ENCODE results near the gene PDCD11.

The PDCD11 gene

DNA sequence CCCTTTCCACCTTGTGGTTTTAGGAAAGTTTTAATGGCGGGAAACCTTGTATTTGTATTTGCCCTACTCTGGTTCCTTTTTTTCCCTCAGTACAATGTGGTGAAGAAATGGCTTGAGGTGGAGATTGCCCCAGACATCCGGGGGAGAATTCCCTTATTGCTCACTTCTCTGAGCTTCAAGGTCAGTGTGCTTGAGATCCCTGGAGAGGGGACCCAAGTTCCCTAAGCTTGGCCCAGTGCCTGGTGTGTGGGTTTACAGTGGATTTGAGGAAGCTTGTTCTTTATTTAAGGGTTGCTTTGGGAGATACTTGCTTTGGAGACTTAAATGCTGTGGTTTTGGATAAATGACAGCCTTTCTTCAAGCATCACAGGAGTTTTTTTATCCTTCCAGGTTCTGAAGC lies 37.4 kb downstream of the PDCD11 start:
- peaks cover 8% of the 10 kb centered on the region for H3F3A ChIP-seq (ENCODE audit: control insufficient read depth, insufficient read depth)
- peak overlapping the region; percentile 66 for H3K27ac ChIP-seq (ENCODE audit: low read depth, low read length)
- no peaks in the 10 kb centered on the region for H3K27me3 ChIP-seq (ENCODE audit: control insufficient read depth, low read length)
- H3K4me2 ChIP-seq (ENCODE audit: low read length) = peak overlapping the region; percentile 69; the same call in 1 of the 2 replicates
- TF ChIP-seq CTCF (IDR thresholded peaks at IDR 0.05; ENCODE audit: low read depth, low read length, poor library complexity, severe bottlenecking) (no peak), EZH2phosphoT487 (IDR thresholded peaks at IDR 0.05; ENCODE audit: borderline replicate concordance, low read length) (no peak)
- H3K4me3 ChIP-seq (ENCODE audit: low read length) = no peak overlapping the region
- peaks cover 89% of the 10 kb centered on the region for H3K36me3 ChIP-seq (ENCODE audit: control insufficient read depth, low read length)
- H4K20me1 ChIP-seq (ENCODE audit: control insufficient read depth, insufficient read depth, low read depth, low read length) = no peaks in the 10 kb centered on the region
- no peaks in the 10 kb centered on the region for H3K9me3 ChIP-seq (ENCODE audit: control insufficient read depth, insufficient read depth, low read length)
- no peaks in the 10 kb centered on the region for H3K9me2 ChIP-seq (replicated peaks; ENCODE audit: control insufficient read depth, low read length)
- H3K79me2 ChIP-seq (ENCODE audit: control insufficient read depth, low read length) = peaks cover 15% of the 10 kb centered on the region
- H3K4me1 ChIP-seq (ENCODE audit: control insufficient read depth, low read length) = peaks cover 39% of the 10 kb centered on the region

GRCh38 chr10:103439776-103440175 lies 43.4 kb downstream of the PDCD11 start:
- no peak for TF ChIP-seq EZH2phosphoT487 (IDR thresholded peaks at IDR 0.05; ENCODE audit: borderline replicate concordance, low read length)
- TF ChIP-seq CTCF (IDR thresholded peaks at IDR 0.05; ENCODE audit: low read depth, low read length, poor library complexity, severe bottlenecking) = no peak
- no peaks in the 10 kb centered on the region for H4K20me1 ChIP-seq (ENCODE audit: control insufficient read depth, insufficient read depth, low read depth, low read length)
- H3K4me1 ChIP-seq (ENCODE audit: control insufficient read depth, low read length) = peaks cover 24% of the 10 kb centered on the region
- peaks cover 91% of the 10 kb centered on the region for H3K36me3 ChIP-seq (ENCODE audit: control insufficient read depth, low read length)
- H3K4me2 ChIP-seq (ENCODE audit: low read length) = no peak overlapping the region
- no peak overlapping the region for H3K27ac ChIP-seq (ENCODE audit: low read depth, low read length)
- H3K4me3 ChIP-seq (ENCODE audit: low read length) = no peak overlapping the region
- H3K79me2 ChIP-seq (ENCODE audit: control insufficient read depth, low read length) = peaks cover 13% of the 10 kb centered on the region
- no peaks in the 10 kb centered on the region for H3K9me3 ChIP-seq (ENCODE audit: control insufficient read depth, insufficient read depth, low read length)
- H3F3A ChIP-seq (ENCODE audit: control insufficient read depth, insufficient read depth) = peaks cover 4% of the 10 kb centered on the region
- H3K9me2 ChIP-seq (replicated peaks; ENCODE audit: control insufficient read depth, low read length) = no peaks in the 10 kb centered on the region
- H3K27me3 ChIP-seq (ENCODE audit: control insufficient read depth, low read length) = no peaks in the 10 kb centered on the region

- no peaks in the 10 kb centered on the region for H4K20me1 ChIP-seq (ENCODE audit: control insufficient read depth, insufficient read depth, low read depth, low read length)
- no peaks in the 10 kb centered on the region for H3F3A ChIP-seq (ENCODE audit: control insufficient read depth, insufficient read depth)
- TF ChIP-seq CTCF (IDR thresholded peaks at IDR 0.05; ENCODE audit: low read depth, low read length, poor library complexity, severe bottlenecking) (no peak), EZH2phosphoT487 (IDR thresholded peaks at IDR 0.05; ENCODE audit: borderline replicate concordance, low read length) (no peak)
- H3K79me2 ChIP-seq (ENCODE audit: control insufficient read depth, low read length) = peaks cover 13% of the 10 kb centered on the region
- H3K9me3 ChIP-seq (ENCODE audit: control insufficient read depth, insufficient read depth, low read length) = no peaks in the 10 kb centered on the region
- H3K27ac ChIP-seq (ENCODE audit: low read depth, low read length) = no peak overlapping the region
- no peak overlapping the region for H3K4me2 ChIP-seq (ENCODE audit: low read length)
- no peaks in the 10 kb centered on the region for H3K9me2 ChIP-seq (replicated peaks; ENCODE audit: control insufficient read depth, low read length)
- peaks cover 95% of the 10 kb centered on the region for H3K36me3 ChIP-seq (ENCODE audit: control insufficient read depth, low read length)
- H3K4me3 ChIP-seq (ENCODE audit: low read length) = no peak overlapping the region
- no peaks in the 10 kb centered on the region for H3K27me3 ChIP-seq (ENCODE audit: control insufficient read depth, low read length)
- H3K4me1 ChIP-seq (ENCODE audit: control insufficient read depth, low read length) = peaks cover 17% of the 10 kb centered on the region
Observed at GRCh38 chr10:103440416-103440815, 44.0 kb downstream of the PDCD11 start.

Measured in DOHH2 (cell line).